ENCODE results near the gene ANKLE2. TPM values are rescaled to one million over a fixed set of nuclear protein-coding genes. Genes with fewer than 3 reads are reported as not detected.

ANKLE2 gene
- total and polyA plus RNA-seq, 10 of the 15 experiments (the other 5 are each of a cell fraction or from before 2014, with no cell fraction given), result 4.3 to 89.4 (median 53.0) TPM

- TF ChIP-seq ZBTB40 (IDR thresholded peaks at IDR 0.05; ENCODE audit: borderline replicate concordance) (no peak), IRF5 (IDR thresholded peaks at IDR 0.05; ENCODE audit: borderline replicate concordance) (no peak), CBFB (IDR thresholded peaks at IDR 0.05; ENCODE audit: low read depth) (no peak), NFIC (IDR thresholded peaks at IDR 0.05; ENCODE audit: low read depth, low read length) (no peak), TARDBP (IDR thresholded peaks at IDR 0.05; ENCODE audit: borderline replicate concordance) (0 out of 2 replicates have a peak, but pooled peaks have one; percentile 33), USF2 (IDR thresholded peaks at IDR 0.05; ENCODE audit: borderline replicate concordance, low read depth, low read length) (no peak), SPI1 (IDR thresholded peaks at IDR 0.05; ENCODE audit: borderline replicate concordance, insufficient read depth, low read depth, low read length) (no peak), EP300 (IDR thresholded peaks at IDR 0.05; ENCODE audit: borderline replicate concordance in 1 of 2, control insufficient read depth in 1 of 2, low read depth in 2 of 2, low read length in 2 of 2) (no peak)
These were observed 51.6 kb downstream of the ANKLE2 start (continued) for GRCh38 chr12:132710043-132710404.
